Spleen (tissue), 7 donors: ENCODE results near the gene LDLRAD2.

Experiments used
- POLR2A ChIP-seq, 3 donors: fragments of 450-650 bp; IDR thresholded peaks; one replicate each; pipeline ENCODE4 v1.5.1; 2017; ENCODE audit warnings: antibody characterized with exemption in 3 of 3, mild to moderate bottlenecking in 1 of 3
- TF ChIP-seq, protein P1 (sequence below), 11 experiments: fragments of 200-600 bp in 7 of 11; fragments of 450-650 bp in 4 of 11; sonication (generic) in 4 of 11; IDR thresholded peaks in 8 of 11; conservative IDR thresholded peaks in 3 of 11; 1 replicate in 7 of 11; 2 replicates in 4 of 11; pipeline versions ENCODE4 v1.4.0 to v1.8.0; 2016 to 2021; ENCODE audit warnings: antibody characterized with exemption in 11 of 11, inconsistent platforms in 4 of 11, mild to moderate bottlenecking in 1 of 11
- donor health status: DM: no; HTN: no; CAD: no; lungs with moderate emphysema.
- donor health status: DM: no; HTN: no; CAD: no.
- donor health status: DM: no; HTN: no; CAD: no.

GRCh38 chr1:21840981-21841380 lies 28.9 kb downstream of the LDLRAD2 start:
- TF ChIP-seq, protein P1, sequence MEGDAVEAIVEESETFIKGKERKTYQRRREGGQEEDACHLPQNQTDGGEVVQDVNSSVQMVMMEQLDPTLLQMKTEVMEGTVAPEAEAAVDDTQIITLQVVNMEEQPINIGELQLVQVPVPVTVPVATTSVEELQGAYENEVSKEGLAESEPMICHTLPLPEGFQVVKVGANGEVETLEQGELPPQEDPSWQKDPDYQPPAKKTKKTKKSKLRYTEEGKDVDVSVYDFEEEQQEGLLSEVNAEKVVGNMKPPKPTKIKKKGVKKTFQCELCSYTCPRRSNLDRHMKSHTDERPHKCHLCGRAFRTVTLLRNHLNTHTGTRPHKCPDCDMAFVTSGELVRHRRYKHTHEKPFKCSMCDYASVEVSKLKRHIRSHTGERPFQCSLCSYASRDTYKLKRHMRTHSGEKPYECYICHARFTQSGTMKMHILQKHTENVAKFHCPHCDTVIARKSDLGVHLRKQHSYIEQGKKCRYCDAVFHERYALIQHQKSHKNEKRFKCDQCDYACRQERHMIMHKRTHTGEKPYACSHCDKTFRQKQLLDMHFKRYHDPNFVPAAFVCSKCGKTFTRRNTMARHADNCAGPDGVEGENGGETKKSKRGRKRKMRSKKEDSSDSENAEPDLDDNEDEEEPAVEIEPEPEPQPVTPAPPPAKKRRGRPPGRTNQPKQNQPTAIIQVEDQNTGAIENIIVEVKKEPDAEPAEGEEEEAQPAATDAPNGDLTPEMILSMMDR (IDR thresholded peaks at IDR 0.05 in 8 of 11, conservative IDR thresholded peaks at IDR 0.05 in 3 of 11) = no peak
- TF ChIP-seq POLR2A (IDR thresholded peaks at IDR 0.05) = no peak
